GM12875 (cell line): ENCODE measurements around the gene ABCC9.
"Not testable (repeated sequence)": the region's sequence is repeated elsewhere in the genome, so short reads cannot be mapped to it uniquely, and the experiment has no call there.

Experiments used
- H3K4me3 ChIP-seq: one replicate; pipeline ENCODE4 v1.5.1; 2011; ENCODE audit warnings: low read depth, low read length, control low read depth
- CTCF ChIP-seq: IDR thresholded peaks from 2 replicates; pipeline ENCODE4 v1.5.1; 2011; ENCODE audit warnings: low read depth, mild to moderate bottlenecking, control low read depth, inconsistent platforms, low read length, moderate library complexity, borderline replicate concordance; ENCODE audit not compliant: insufficient read depth

The ABCC9 gene

GRCh38 chr12:21801522-21802288 is 139.5 kb downstream of the ABCC9 start:
- TF ChIP-seq CTCF: no peak

GRCh38 chr12:21800011-21800410 is 141.2 kb downstream of the ABCC9 start:
- no peak overlapping the region for H3K4me3 ChIP-seq
- TF ChIP-seq CTCF: no peak

More at GRCh38 chr12:21801522-21802288, 139.5 kb downstream of the ABCC9 start:
- H3K4me3 ChIP-seq: no peak overlapping the region

- TF ChIP-seq CTCF: no peak
- H3K4me3 ChIP-seq: no peak overlapping the region
Observed at GRCh38 chr12:21797539-21797938, 143.7 kb downstream of the ABCC9 start.

- no peak for TF ChIP-seq CTCF
Observed at GRCh38 chr12:21795648-21796328, 145.4 kb downstream of the ABCC9 start.

GRCh38 chr12:21794807-21795595 is 146.2 kb downstream of the ABCC9 start:
- not testable (repeated sequence) for H3K4me3 ChIP-seq

More at GRCh38 chr12:21795648-21796328, 145.4 kb downstream of the ABCC9 start:
- H3K4me3 ChIP-seq: no peak overlapping the region

GRCh38 chr12:21789687-21790086 is 151.5 kb downstream of the ABCC9 start:
- H3K4me3 ChIP-seq: not testable (repeated sequence)

GRCh38 chr12:21788089-21788983 is 152.9 kb downstream of the ABCC9 start:
- no peak overlapping the region for H3K4me3 ChIP-seq
- no peak for TF ChIP-seq CTCF
